Caki2 (cell line): ENCODE data around the gene NCR2. TPM values are rescaled to one million over a fixed set of nuclear protein-coding genes. Genes with fewer than 3 reads are reported as not detected.
A peak's percentile ranks its signal among the peaks of the same experiment; 100 is the strongest.
"Not testable (repeated sequence)": the region's sequence is repeated elsewhere in the genome, so short reads cannot be mapped to it uniquely, and the experiment has no call there.

Source experiments
- DNase-seq: peaks from one replicate; pipeline ENCODE4 v3.0.0-alpha.2; 2015; ENCODE audit warnings: low read depth
- in situ Hi-C: cut with HindIII; loops from 2 replicates; pipeline ENCODE4 v1.10.0; 2016; ENCODE audit warnings: low sequenced_read_pairs, low pct_unique_long_range_greater_than_20kb, mixed read lengths
- total RNA-seq: library from RNA; depleted of rRNA; stranded (reverse); fragments of >200 nt; shearing (Covaris generic); gene quantifications from 2 replicates; pipeline ENCODE4 v1.2.3, GENCODE V29; 2014; ENCODE audit warnings: low replicate concordance; rRNA removed

Gene NCR2
- total RNA-seq, result not detected in 2 replicates

- in situ Hi-C loops, result no loop called here
- no peak for DNase-seq
Observed at GRCh38 chr6:41335296-41335695, at the start of gene NCR2. Gene NCR2, plus strand, starts transcription at chr6:41335608. Its CDS starts 269 bp downstream, at chr6:41335877.

DNA sequence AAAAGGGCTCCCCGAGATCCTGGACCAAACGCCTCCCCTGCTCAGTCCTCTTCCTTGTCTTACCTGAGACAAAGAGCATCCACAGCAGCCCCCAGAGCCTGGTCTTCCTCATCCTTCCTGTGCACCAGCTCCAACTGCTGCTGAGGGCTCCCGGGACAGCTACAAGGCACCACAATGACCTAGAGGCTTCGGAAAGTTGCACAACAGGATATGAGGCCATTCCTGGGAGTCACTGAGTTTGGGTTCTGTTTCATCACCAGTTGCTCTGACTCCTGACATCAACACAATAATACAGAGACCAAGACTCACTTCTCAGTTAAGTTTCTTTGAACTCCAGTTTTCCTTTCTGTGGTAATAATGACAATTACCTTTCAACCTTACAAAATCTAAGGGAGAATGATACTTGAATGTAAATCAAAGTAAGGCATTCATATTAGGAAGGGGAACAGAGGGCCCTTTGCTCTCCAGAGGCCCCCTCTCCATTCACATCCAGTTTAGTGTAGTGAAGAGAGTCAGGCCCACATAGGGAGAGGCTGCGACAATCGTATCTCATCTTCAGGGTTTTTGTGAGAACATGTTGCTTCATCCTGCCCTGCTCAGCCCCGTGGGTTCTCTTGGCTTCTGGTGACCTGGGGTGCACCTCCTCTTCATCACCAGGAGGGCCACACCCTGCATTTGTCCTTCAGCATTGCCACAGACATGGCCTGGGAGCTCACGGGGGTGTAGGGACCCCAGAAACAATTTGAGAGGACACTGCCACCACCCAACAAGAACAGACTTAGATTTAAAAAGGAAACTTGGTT, 48.7 kb upstream of the NCR2 start, which contains the start of gene TREM1:
TSS of gene TREM1 (minus strand) at position 139 of the 803 bp plus-strand sequence. CDS start at position 112, 27 bp downstream.
- in situ Hi-C loops, result no loop called here
- no peak for DNase-seq

GRCh38 chr6:41288030-41288753, 47.2 kb upstream of the NCR2 start:
- no peak for DNase-seq
- in situ Hi-C loops, result no loop called here

- in situ Hi-C loops, result no loop called here
- DNase-seq, result no peak
Observed at GRCh38 chr6:41288754-41289129, 46.7 kb upstream of the NCR2 start.

GRCh38 chr6:41289815-41290214, 45.6 kb upstream of the NCR2 start:
- in situ Hi-C loops, result no loop called here
- no peak for DNase-seq

DNA sequence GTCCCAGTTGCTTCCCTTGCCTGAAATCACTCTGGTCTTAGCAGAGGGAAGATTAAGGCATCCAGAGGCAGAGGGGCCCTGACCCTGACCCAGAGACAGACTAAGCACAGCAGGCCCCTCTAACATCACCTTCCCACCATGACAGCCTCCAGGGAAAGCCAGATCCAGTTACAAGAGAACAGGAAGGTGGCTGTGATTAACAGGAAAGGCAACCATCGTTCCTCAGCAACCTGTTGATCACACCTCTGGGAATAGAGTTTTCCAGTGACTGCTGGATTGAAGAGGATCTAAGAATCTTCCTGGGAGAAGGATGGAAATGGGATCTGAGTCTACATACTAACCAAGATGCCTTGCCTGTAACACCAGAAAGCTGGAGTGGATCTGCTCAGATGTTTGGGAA, 43.7 kb upstream of the NCR2 start:
- DNase-seq, result no peak
- in situ Hi-C loops, result no loop called here

GRCh38 chr6:41294214-41294872, 41.1 kb upstream of the NCR2 start:
- in situ Hi-C loops, result no loop called here

GRCh38 chr6:41297248-41297647, 38.2 kb upstream of the NCR2 start:
- in situ Hi-C loops, DNase-seq: not testable (repeated sequence)

More at GRCh38 chr6:41294214-41294872, 41.1 kb upstream of the NCR2 start:
- no peak for DNase-seq

DNA sequence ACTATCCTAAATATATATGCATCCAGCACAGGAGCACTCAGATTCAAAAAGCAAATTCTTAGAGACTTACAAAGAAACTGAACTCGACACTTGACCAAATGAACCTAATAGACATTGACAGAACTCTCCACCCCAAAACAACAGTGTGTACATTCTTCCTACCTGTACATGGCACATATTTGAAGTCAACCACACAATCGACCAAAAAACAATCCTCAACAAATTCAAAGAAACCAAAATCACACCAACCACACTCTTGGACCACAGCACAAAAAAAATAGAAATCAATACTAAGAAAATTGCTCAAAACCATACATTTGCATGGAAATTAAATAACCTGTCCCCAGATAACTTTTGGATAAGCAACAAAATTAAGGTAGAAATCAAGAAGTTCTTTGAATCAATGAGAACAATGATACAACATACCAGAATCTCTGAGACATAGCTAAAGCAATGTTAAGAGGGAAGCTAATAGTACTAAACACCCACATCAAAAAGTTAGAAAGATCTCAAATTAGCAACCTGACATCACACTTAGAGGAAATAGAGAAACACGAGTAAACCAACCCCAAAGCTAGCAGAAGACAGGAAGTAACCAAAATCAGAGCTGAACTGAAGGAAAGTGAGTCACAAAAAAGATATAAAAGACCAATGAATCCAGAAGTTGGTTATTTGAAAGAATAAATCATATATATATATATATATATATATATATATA, 36.5 kb upstream of the NCR2 start:
- in situ Hi-C loops, result no loop called here
- DNase-seq, result no peak

DNA sequence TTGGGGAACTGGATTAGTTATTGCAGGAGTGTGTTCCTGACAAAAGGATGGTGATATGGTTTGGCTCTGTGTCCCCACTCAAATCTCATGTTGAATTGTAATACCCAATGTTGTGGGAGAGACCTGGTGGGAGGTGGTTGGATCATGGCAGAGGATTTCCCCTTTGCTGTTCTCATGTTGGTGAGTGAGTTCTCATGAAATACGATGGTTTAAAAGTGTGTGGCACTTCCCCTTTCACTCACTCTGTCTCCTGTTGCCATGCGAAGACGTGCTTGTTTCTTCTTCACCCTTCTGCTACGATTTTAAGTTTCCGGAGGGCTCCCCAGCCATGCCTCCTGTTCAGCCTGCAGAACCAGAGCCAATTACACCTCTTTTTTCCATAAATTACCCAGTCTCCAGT, 32.8 kb upstream of the NCR2 start:
- in situ Hi-C loops, result no loop called here
- DNase-seq, result no peak

DNA sequence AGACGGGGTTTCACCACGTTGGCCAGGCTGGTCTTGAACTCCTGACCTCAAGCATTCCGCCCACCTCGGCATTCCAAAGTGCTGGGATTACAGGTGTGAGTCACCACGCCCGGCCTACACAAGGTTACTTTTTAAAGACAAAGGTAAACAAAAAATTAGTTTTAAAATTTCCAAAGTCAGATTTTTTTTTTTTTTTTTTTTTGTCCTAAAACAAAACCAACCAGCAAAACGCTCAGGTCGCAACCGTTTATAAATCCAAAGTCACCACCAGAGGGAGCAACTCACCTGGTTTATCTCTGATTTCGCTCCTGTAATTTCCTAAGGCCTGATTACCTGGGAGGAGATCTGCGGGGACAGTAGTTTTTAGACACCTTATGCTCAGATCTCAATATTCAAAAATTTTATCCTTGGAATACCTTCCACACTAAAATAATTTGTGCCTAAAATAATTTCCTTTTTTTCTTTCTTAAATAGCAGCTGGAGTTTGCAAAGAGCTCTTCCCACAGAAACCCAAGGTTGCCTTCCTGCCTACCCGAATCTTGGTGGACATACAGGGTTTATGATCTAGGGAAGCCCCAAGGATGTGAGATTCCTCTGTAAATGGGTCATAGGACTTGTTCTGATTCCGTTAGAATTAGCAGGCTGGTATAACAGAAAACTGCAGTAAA, 29.1 kb upstream of the NCR2 start:
- in situ Hi-C loops, result no loop called here
- DNase-seq, result peak; percentile 65

GRCh38 chr6:41315203-41315602, 20.2 kb upstream of the NCR2 start:
- in situ Hi-C loops, result no loop called here

GRCh38 chr6:41315943-41316620, 19.3 kb upstream of the NCR2 start:
- in situ Hi-C loops, result no loop called here
- DNase-seq, result no peak

More at GRCh38 chr6:41315203-41315602, 20.2 kb upstream of the NCR2 start:
- DNase-seq, result no peak

DNA sequence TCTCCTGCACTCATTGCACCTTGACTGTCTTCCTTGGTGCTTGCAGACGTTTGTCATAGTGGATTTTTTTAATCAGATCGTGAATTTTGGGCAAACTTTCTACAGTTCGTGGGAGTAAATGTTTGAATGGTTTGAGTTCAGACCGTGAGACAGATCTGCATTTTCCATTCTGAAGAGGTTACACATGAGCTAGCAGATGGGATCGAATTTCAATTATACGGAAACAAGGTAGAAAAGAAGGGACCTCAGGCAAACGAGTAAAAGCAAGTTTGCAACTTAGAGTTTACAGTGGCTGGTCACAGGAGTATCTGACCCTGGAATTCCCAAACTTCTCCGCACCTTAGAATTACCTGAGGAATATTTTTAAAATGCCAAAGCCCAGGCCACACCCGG, 17.2 kb upstream of the NCR2 start:
- DNase-seq, result no peak
- in situ Hi-C loops, result no loop called here

- DNase-seq, result peak; percentile 77
- in situ Hi-C loops, result no loop called here
Observed at GRCh38 chr6:41318654-41319565, 16.5 kb upstream of the NCR2 start.

- in situ Hi-C loops, result no loop called here
- DNase-seq, result no peak
Observed at GRCh38 chr6:41321183-41321582, 14.2 kb upstream of the NCR2 start.
